CD4-positive, alpha-beta T cell treated with Interleukin-4 for 4 hours (primary cell): ENCODE measurements around the gene WEE2.
"Not testable (repeated sequence)": the region's sequence is repeated elsewhere in the genome, so short reads cannot be mapped to it uniquely, and the experiment has no call there.

ENCODE experiments used
- DNase-seq: peaks from one replicate; pipeline ENCODE4 v3.0.0-alpha.2; 2020

The WEE2 gene

DNA sequence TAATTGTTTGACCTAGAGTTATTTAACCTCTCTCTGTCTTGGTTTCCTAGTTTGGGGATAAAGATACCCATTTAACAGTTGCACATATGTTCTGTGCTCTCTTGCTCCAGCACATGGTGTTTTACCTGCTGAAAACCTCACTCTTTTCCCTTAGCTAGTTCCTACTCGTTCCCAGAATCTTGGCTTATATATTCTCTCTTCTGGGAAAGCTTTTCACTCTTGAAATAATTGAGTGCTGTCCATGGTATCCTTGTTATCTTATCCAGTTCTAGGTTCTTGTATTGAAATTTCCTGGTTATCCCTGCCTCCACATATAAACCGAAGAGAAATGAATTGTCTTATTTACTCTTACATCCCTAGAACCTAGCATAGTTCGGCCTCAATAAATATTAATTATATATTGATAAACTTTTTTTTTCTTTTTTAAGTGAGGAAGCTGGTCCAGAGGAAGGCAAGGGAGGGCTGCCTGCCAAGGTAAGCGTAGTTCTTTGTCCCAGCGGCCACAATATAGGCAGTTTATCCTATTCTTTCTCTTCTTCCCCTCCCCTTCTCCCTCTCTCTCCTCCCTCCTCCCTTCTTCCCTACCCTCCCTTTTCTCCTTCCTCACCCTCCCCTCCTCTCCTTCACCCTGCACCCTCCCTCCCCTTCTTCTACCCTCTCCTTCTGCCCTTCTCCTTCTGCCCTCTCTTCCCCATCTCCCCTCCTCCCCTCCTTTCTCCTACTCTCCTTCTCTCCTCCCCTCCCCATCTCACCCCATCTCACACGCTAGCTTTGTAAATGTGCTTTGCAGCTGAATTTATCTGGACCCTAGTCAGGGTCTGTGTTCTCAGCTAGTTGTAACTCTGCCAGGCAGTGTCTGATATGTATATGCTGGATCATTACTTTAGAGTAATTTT is 7.9 kb downstream of the WEE2 start:
- DNase-seq: no peak

GRCh38 chr7:141717450-141717849 is 9.3 kb downstream of the WEE2 start:
- no peak for DNase-seq

GRCh38 chr7:141722529-141722928 is 14.4 kb downstream of the WEE2 start:
- no peak for DNase-seq

GRCh38 chr7:141729020-141729419 is 20.9 kb downstream of the WEE2 start:
- no peak for DNase-seq

- DNase-seq: no peak
Measured at GRCh38 chr7:141731476-141732149, 23.5 kb downstream of the WEE2 start.

DNA sequence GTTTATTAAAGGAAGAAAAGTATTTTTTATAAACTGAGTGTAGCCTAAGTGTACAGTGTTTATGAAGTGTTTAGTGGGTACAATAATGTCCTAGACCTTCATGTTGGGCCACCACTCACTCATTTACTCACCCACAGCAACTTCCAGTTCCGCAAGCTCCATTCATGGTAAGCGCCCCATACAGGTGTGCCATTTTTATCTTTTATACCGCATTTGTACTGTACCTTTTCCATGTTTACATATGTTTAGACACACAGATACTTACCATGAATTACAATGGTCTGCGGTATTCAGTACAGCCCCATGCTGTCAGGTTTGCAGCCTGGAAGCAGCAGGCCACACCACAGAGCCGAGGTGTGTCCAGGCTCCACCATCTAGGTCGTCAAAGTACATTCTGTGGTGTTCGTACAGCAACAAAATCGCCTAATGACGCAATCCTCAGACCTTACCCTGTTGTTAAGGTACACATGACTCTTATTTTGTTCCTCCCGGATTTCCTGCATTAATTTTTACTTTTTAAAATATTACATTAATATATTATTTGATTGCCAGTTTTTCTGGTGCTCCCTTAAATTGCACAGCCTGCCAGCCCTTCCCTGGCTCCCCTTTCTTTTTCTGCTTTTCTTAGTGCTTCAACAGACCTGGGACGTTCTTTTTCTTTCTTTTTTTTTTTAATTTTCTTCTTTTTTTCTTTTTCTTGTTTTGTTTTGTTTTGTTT is 29.1 kb downstream of the WEE2 start:
- peak; percentile 7 for DNase-seq

DNA sequence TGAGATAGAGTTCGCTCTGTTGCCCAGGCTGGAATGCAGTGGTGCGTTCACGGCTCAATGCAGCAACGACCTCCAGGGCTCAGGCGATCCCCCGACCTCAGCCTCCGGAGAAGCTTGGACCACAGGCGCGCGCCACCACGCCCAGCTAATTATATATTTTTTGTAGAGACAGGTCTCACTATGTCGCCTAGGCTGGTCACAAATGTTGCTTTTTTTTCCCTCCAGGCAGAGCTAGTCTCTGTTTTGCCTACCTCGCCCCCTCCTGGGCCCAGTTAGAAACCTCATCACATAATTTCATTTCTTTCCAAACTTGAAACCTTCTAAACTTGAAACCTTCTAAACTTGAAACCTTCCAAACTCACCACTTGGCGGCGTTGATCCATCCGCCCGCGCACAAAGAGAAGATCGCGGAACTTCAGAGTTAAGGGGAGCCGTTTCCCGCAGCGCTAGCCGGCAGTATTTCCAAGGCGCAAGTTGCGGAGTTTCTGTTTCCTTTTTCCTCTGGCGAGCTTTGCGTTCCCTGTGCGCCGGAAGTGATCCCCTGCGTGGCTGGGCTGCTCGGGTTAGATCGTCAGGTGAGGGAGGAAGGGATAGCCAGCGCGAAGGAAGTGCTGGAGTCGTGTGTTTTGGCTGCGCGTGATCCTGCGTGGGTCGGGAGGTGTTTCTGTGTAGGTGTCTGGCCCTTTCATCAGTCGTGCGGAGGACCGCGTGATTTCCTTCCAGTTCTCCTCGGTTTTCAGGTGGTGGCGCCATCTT is 29.9 kb downstream of the WEE2 start, which contains the start of gene SSBP1:
Gene SSBP1 (plus strand): TSS at position 523 of the 756 bp plus-strand sequence. CDS start 809 bp downstream, outside the sequence.
- DNase-seq: peak; percentile 95

DNA sequence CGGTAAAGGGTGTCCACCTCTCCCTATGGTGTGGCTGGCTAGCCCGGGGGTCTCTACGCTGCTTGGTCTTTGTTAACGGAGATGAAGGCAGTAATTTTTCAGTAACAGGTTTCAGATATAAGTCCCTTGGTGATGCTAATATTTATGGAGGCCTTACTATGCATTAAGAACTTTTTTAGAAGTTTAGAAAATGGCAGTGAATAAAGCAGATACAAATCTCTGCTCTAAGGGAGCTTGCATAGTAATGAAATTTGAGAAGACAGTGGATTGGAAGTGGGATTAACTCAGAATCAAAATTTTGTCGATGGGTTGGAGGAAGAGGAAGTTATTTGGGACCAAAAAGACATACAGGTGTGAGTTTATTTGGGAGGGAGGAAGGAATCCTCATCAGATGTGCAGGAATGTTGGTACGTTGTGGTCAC is 30.4 kb downstream of the WEE2 start:
- DNase-seq: no peak

GRCh38 chr7:141739250-141739649 is 31.1 kb downstream of the WEE2 start:
- DNase-seq: no peak

- DNase-seq: no peak
Measured at GRCh38 chr7:141742229-141742628, 34.1 kb downstream of the WEE2 start.

DNA sequence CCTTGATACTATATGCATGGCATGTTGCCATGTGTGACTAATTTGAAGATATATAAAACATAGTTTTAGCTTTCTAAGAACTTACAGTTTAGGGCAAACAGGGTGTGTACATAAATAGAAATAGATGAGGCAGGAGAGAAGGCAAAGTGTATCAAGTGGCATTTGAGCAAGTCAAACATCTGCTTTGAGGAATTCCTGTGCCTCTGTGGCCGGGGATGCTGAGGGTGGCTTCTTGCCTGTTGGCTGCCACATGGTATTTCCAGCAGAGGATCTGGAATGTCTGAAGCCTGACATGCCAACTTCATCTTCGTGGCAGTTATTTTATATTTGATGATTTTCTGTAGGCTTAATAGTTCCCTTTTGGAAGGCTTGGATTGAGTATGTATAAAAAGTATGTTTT is 36.0 kb downstream of the WEE2 start:
- no peak for DNase-seq

DNA sequence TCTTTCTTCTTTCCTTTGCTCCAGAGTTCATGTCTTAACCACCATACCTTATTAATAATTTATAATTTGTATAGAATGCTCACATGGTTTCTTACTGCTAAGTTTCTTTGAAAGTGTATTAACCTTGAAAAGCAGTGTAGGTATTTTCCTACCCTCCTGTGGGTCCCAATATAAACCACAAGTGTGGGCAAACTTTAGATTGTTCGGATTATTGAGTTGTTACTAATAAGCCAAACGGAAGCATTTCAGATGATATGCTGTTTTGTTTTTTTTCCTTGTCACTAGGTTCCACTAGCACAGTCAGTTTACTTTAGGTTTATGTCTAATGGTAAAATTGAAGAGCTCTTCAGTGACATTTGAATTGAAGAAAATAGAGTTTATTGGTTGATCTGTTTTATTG is 40.2 kb downstream of the WEE2 start:
- no peak for DNase-seq

- DNase-seq: not testable (repeated sequence)
Measured at GRCh38 chr7:141751904-141752303, 43.8 kb downstream of the WEE2 start.

- DNase-seq: no peak
Measured at GRCh38 chr7:141752634-141753033, 44.5 kb downstream of the WEE2 start.

- DNase-seq: no peak
Measured at GRCh38 chr7:141754939-141755338, 46.8 kb downstream of the WEE2 start.

DNA sequence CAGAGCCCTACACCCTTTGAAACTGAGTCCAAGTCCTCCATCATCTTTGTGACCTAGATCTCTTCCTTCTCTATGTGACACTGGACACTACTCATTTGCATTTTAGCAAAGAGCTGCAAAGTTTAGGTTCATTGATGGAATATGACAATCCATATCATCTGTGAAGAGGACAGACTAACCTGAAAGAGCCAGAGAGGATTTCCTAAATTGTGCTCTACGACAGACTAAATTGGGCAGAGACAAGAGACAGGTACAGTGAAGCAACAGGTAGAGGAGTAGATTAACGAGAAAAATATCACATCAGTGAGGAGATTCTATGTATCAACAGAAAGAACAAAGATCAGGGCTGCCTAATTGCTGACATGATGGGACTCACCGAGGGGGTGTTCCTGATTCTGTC is 55.6 kb downstream of the WEE2 start, which contains the start of gene TAS2R3:
Gene TAS2R3 (plus strand): TSS at position 301 of the 400 bp plus-strand sequence. CDS start 62 bp downstream, at position 363.
- DNase-seq: no peak

GRCh38 chr7:141770083-141770583 is 62.0 kb downstream of the WEE2 start:
- not testable (repeated sequence) for DNase-seq

DNA sequence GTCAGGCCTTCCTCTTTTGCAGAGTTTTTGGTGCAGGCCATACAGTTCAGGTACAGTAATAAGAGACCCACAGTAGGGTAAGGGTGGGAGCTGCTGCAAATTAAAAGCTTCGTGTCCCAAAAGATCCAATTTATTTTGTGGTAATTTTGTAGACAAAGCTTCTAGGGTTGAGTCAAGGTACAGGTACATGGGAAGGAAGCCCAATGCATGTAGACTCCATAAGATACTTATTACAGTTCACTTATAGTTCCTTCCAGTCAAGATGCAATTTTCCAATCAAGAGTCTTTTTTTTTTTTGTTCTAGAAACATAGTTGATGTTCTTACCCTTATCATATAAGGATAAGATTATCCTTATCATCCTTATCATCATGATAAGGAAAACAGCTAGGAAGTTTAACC is 68.2 kb downstream of the WEE2 start, which contains the start of gene TAS2R4:
Gene TAS2R4 (plus strand): TSS at position 301 of the 400 bp plus-strand sequence. CDS start 1,815 bp downstream, outside the sequence.
- no peak for DNase-seq
